Sigmoid colon (tissue), 7 donors: ENCODE measurements around the gene DNMT1. TPM values are rescaled to one million over a fixed set of nuclear protein-coding genes. Genes with fewer than 3 reads are reported as not detected.
A peak's percentile ranks its signal among the peaks of the same experiment; 100 is the strongest.

Experiments
- DNase-seq: peaks from one replicate; pipeline ENCODE4 v3.0.0-alpha.2; 2019
- H3K27ac ChIP-seq, 4 donors: fragments of 200-600 bp; sonication (generic); one replicate each; pipeline ENCODE4 v1.5.1; 2016 to 2019; ENCODE audit warnings: mild to moderate bottlenecking in 1 of 4
- H3K27me3 ChIP-seq, 3 donors: fragments of 200-600 bp; sonication (generic); one replicate each; pipeline ENCODE4 v1.5.1; 2019; ENCODE audit warnings: mild to moderate bottlenecking in 1 of 3
- H3K36me3 ChIP-seq, 4 donors: fragments of 200-600 bp; sonication (generic); one replicate each; pipeline ENCODE4 v1.5.1; 2016 to 2019
- H3K4me1 ChIP-seq, 4 donors: fragments of 200-600 bp; sonication (generic); one replicate each; pipeline ENCODE4 v1.5.1; 2017 to 2019
- H3K4me3 ChIP-seq, 4 donors: fragments of 200-600 bp; sonication (generic); one replicate each; pipeline ENCODE4 v1.5.1; 2017 to 2019; ENCODE audit warnings: mild to moderate bottlenecking in 2 of 4, moderate library complexity in 1 of 4
- H3K9me3 ChIP-seq, 4 donors: fragments of 200-600 bp in 3 of 4; sonication (generic) in 3 of 4; one replicate each; pipeline versions ENCODE4 v1.5.1 to v1.6.1; 2013 to 2019
- CTCF ChIP-seq, 4 experiments: fragments of 450-650 bp in 3 of 4; fragments of 200-600 bp in 1 of 4; IDR thresholded peaks; one replicate each; pipeline ENCODE4 v1.5.1; 2016 to 2019; ENCODE audit warnings: antibody characterized with exemption in 4 of 4, mild to moderate bottlenecking in 3 of 4, moderate library complexity in 2 of 4
- EP300 ChIP-seq, 4 donors: sonication (generic); formaldehyde crosslinking; IDR thresholded peaks; one replicate each; pipeline ENCODE4 v1.6.1; 2017; ENCODE audit warnings: antibody characterized with exemption in 4 of 4
- POLR2A ChIP-seq, 2 donors: fragments of 450-650 bp; IDR thresholded peaks; one replicate each; pipeline ENCODE4 v1.6.1; 2016; ENCODE audit warnings: antibody characterized with exemption in 2 of 2, mild to moderate bottlenecking in 2 of 2, moderate library complexity in 2 of 2
- POLR2AphosphoS5 ChIP-seq, 4 donors: sonication (generic); formaldehyde crosslinking; IDR thresholded peaks; one replicate each; pipeline ENCODE4 v1.6.1; 2017; ENCODE audit warnings: antibody characterized with exemption in 4 of 4
- WGBS, 2 donors: extraction: QIAGEN DNeasy Blood & Tissue Kit; methylation state at CpG; one replicate each; pipeline ENCODE4 v1.1.7; 2013; 5-methylcytosine and 5-hydroxymethylcytosine counted together
- intact Hi-C: fragments of 100-400 bp; cut with DNase I; formaldehyde crosslinking; loops from one replicate; pipeline ENCODE4 v1.15.1; 2023
- polyA plus RNA-seq, 3 donors: library from polyadenylated mRNA; stranded (reverse); fragments of 200-250 nt; gene quantifications; one replicate each; pipeline ENCODE4 v1.2.3, GENCODE V29; 2013
- total RNA-seq, 4 donors: library from RNA; depleted of rRNA; stranded (reverse); fragments of >200 nt; gene quantifications; one replicate each; pipeline ENCODE4 v1.1.0, GENCODE V29; 2016
- donor health status: healthy with polysubstance abuse.
- donor health status: Bipolar disorder and iron deficiency.
- donor health status: healthy.

DNMT1 gene
- total and polyA plus RNA-seq, 7 donors = 12.0 to 47.9 (median 24.5) TPM

- WGBS, 2 donors = 68 to 86% methylated on average over 14 of the region's 14 CpGs
- no peak overlapping the region for H3K27ac ChIP-seq
- DNase-seq = no peak
- H3K9me3 ChIP-seq = no peaks in the 10 kb centered on the region
- no peak overlapping the region for H3K4me3 ChIP-seq
- TF ChIP-seq CTCF (IDR thresholded peaks at IDR 0.05) (no peak), POLR2A (IDR thresholded peaks at IDR 0.05) (no peak), EP300 (IDR thresholded peaks at IDR 0.05) (no peak), POLR2AphosphoS5 (IDR thresholded peaks at IDR 0.05) (no peak)
- H3K27me3 ChIP-seq = no peaks in the 10 kb centered on the region
- H3K4me1 ChIP-seq = peaks cover 0 to 14% (median 6%) of the 10 kb centered on the region in 4 donors
- intact Hi-C loops = no loop called here
- peaks cover 0 to 21% (median 4%) of the 10 kb centered on the region in 4 donors for H3K36me3 ChIP-seq
Measured at GRCh38 chr19:10222201-10222890, 27.6 kb upstream of the DNMT1 start.

GRCh38 chr19:10220695-10221094, 25.9 kb upstream of the DNMT1 start:
- 86 to 90% methylated on average over 7 of the region's 7 CpGs for WGBS, 2 donors
- Histone ChIP-seq H3K9me3 (no peaks in the 10 kb centered on the region), H3K27ac (no peak overlapping the region), H3K4me1 (peaks cover 0 to 3% (median 0%) of the 10 kb centered on the region in 4 donors), H3K4me3 (no peak overlapping the region), H3K36me3 (peaks cover 0 to 21% (median 4%) of the 10 kb centered on the region in 4 donors), H3K27me3 (no peaks in the 10 kb centered on the region)
- TF ChIP-seq POLR2AphosphoS5 (IDR thresholded peaks at IDR 0.05) (no peak), CTCF (IDR thresholded peaks at IDR 0.05) (no peak), POLR2A (IDR thresholded peaks at IDR 0.05) (no peak)
- no peak for DNase-seq
- intact Hi-C loops = no loop called here

GRCh38 chr19:10219678-10220077, 24.9 kb upstream of the DNMT1 start:
- WGBS, 2 donors = 31 to 42% methylated on average over 3 of the region's 3 CpGs
- peaks cover 0 to 21% (median 4%) of the 10 kb centered on the region in 4 donors for H3K36me3 ChIP-seq
- intact Hi-C loops = no loop called here
- no peaks in the 10 kb centered on the region for H3K27me3 ChIP-seq
- no peak overlapping the region for H3K27ac ChIP-seq
- H3K9me3 ChIP-seq = no peaks in the 10 kb centered on the region
- no peaks in the 10 kb centered on the region for H3K4me1 ChIP-seq
- no peak for DNase-seq
- no peak for TF ChIP-seq POLR2A (IDR thresholded peaks at IDR 0.05)
- peak in 1 of 4 experiments; percentile 9 for TF ChIP-seq CTCF (IDR thresholded peaks at IDR 0.05)
- no peak overlapping the region for H3K4me3 ChIP-seq

GRCh38 chr19:10217085-10217484, 22.3 kb upstream of the DNMT1 start:
- 85 to 92% methylated on average over 9 of the region's 9 CpGs for WGBS, 2 donors
- H3K27ac ChIP-seq = no peak overlapping the region
- DNase-seq = no peak
- intact Hi-C loops = no loop called here
- TF ChIP-seq CTCF (IDR thresholded peaks at IDR 0.05) (no peak), EP300 (IDR thresholded peaks at IDR 0.05) (no peak), POLR2AphosphoS5 (IDR thresholded peaks at IDR 0.05) (no peak), POLR2A (IDR thresholded peaks at IDR 0.05) (no peak)
- H3K4me3 ChIP-seq = no peak overlapping the region
- H3K4me1 ChIP-seq = no peaks in the 10 kb centered on the region
- H3K9me3 ChIP-seq = no peaks in the 10 kb centered on the region
- no peaks in the 10 kb centered on the region for H3K27me3 ChIP-seq
- H3K36me3 ChIP-seq = peaks cover 0 to 2% (median 0%) of the 10 kb centered on the region in 4 donors

DNA sequence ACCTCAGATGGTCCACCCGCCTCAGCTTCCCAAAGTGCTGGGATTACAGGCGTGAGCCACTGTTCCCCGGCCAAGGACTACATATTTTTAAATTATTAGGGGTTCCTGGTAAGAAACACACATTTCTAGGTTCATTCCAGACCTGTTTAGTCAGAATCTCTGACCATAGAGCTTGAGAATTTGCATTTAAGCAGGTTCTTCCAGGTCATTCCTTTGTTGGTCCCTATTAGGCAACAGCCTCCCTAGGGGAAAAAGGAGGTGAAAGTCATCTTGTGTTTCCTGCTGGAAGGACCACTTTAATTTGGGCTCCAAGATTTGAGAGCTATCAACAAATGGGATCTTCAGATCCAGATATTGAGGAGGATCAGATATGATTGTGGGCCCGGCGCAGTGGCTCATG, 20.0 kb upstream of the DNMT1 start:
- Histone ChIP-seq H3K4me1 (no peaks in the 10 kb centered on the region), H3K9me3 (no peaks in the 10 kb centered on the region), H3K27me3 (no peaks in the 10 kb centered on the region), H3K4me3 (no peak overlapping the region), H3K36me3 (no peaks in the 10 kb centered on the region), H3K27ac (no peak overlapping the region)
- WGBS, 2 donors = 96% methylated on average over 5 of the region's 5 CpGs
- DNase-seq = no peak
- intact Hi-C loops = no loop called here
- no peak for TF ChIP-seq EP300 (IDR thresholded peaks at IDR 0.05)
- TF ChIP-seq POLR2A (IDR thresholded peaks at IDR 0.05) = no peak
- no peak for TF ChIP-seq POLR2AphosphoS5 (IDR thresholded peaks at IDR 0.05)
- no peak for TF ChIP-seq CTCF (IDR thresholded peaks at IDR 0.05)
